Activated gamma-delta T cell (primary cell): Measurements from ENCODE around the gene PODNL1.

Source experiments
- DNase-seq: peaks from one replicate; lab custom pipeline; 2025; lab: John Stamatoyannopoulos, UW

The PODNL1 gene

GRCh38 chr19:13892870-13893269 is 45.3 kb downstream of the PODNL1 start:
- no peak for DNase-seq

GRCh38 chr19:13890136-13890535 is 48.1 kb downstream of the PODNL1 start:
- no peak for DNase-seq

GRCh38 chr19:13888281-13888680 is 49.9 kb downstream of the PODNL1 start:
- no peak for DNase-seq

- no peak for DNase-seq
Measured at GRCh38 chr19:13887517-13887916, 50.7 kb downstream of the PODNL1 start.

- no peak for DNase-seq
Measured at GRCh38 chr19:13887018-13887436, 51.2 kb downstream of the PODNL1 start.

GRCh38 chr19:13885826-13886365 is 52.3 kb downstream of the PODNL1 start:
- DNase-seq = no peak

- DNase-seq = no peak
Measured at GRCh38 chr19:13884726-13885591, 53.3 kb downstream of the PODNL1 start.

GRCh38 chr19:13883516-13884064 is 54.6 kb downstream of the PODNL1 start:
- no peak for DNase-seq

GRCh38 chr19:13882836-13883235 is 55.4 kb downstream of the PODNL1 start:
- DNase-seq = no peak

- DNase-seq = no peak
Measured at GRCh38 chr19:13882419-13882795, 55.8 kb downstream of the PODNL1 start.

GRCh38 chr19:13881692-13882418 is 56.4 kb downstream of the PODNL1 start:
- no peak for DNase-seq

GRCh38 chr19:13881251-13881691 is 56.9 kb downstream of the PODNL1 start:
- no peak for DNase-seq
